Chondrocyte (in vitro differentiated cells): ENCODE data around the gene GABBR1. TPM values are rescaled to one million over a fixed set of nuclear protein-coding genes. Genes with fewer than 3 reads are reported as not detected.
A peak's percentile ranks its signal among the peaks of the same experiment; 100 is the strongest.

Experiments
- DNase-seq: peaks from one replicate; pipeline ENCODE4 v3.0.0; 2021; ENCODE audit warnings: mixed read lengths, low spot score
- H3K27ac Mint-ChIP-seq: one replicate; pipeline ENCODE4 v1.8.0; 2021; ENCODE audit warnings: mild to moderate bottlenecking, moderate library complexity, mixed read lengths; ENCODE audit not compliant: unreplicated experiment
- H3K27me3 Mint-ChIP-seq: 2 replicates; pipeline ENCODE4 v1.8.0; 2021; ENCODE audit warnings: low read depth, mixed read lengths
- H3K36me3 Mint-ChIP-seq: 2 replicates; pipeline ENCODE4 v1.8.0; 2021; ENCODE audit warnings: low read depth, mixed read lengths
- H3K4me1 Mint-ChIP-seq: 2 replicates; pipeline ENCODE4 v1.8.0; 2021; ENCODE audit warnings: low read depth, mild to moderate bottlenecking, mixed read lengths
- H3K4me3 Mint-ChIP-seq: one replicate; pipeline ENCODE4 v1.8.0; 2021; ENCODE audit warnings: mild to moderate bottlenecking, moderate library complexity, mixed read lengths; ENCODE audit not compliant: unreplicated experiment
- H3K9me3 Mint-ChIP-seq: 2 replicates; pipeline ENCODE4 v1.8.0; 2021; ENCODE audit warnings: low read depth, mixed read lengths
- CTCF ChIP-seq: fragments of 200-600 bp; sonication (generic); IDR thresholded peaks from 2 replicates; pipeline ENCODE4 v1.5.0; 2021; ENCODE audit warnings: antibody characterized with exemption, mild to moderate bottlenecking, moderate library complexity
- total RNA-seq: library from RNA; stranded (reverse); gene quantifications from 3 replicates; pipeline ENCODE4 v1.2.1, GENCODE V29; 2021

The GABBR1 gene
- total RNA-seq, 1 donor from 2014 or later = 50.7 TPM

GRCh38 chr6:29519291-29520010 lies 113.5 kb downstream of the GABBR1 start:
- TF ChIP-seq CTCF = no peak
- Mint-ChIP-seq H3K9me3 (peaks cover 16% of the 10 kb centered on the region), H3K27ac (no peak overlapping the region), H3K27me3 (peaks cover 1% of the 10 kb centered on the region), H3K36me3 (no peaks in the 10 kb centered on the region), H3K4me1 (peaks cover 7% of the 10 kb centered on the region), H3K4me3 (no peak overlapping the region)
- no peak for DNase-seq

- no peak for DNase-seq
- no peak for TF ChIP-seq CTCF
- no peak overlapping the region for H3K27ac Mint-ChIP-seq
- peaks cover 7% of the 10 kb centered on the region for H3K4me1 Mint-ChIP-seq
- no peaks in the 10 kb centered on the region for H3K36me3 Mint-ChIP-seq
- peaks cover 22% of the 10 kb centered on the region for H3K9me3 Mint-ChIP-seq
- H3K4me3 Mint-ChIP-seq = no peak overlapping the region
- H3K27me3 Mint-ChIP-seq = no peaks in the 10 kb centered on the region
Observed at GRCh38 chr6:29517728-29518440, 115.1 kb downstream of the GABBR1 start.

GRCh38 chr6:29517245-29517644 lies 115.7 kb downstream of the GABBR1 start:
- Mint-ChIP-seq H3K4me1 (peaks cover 7% of the 10 kb centered on the region), H3K27ac (no peak overlapping the region), H3K36me3 (no peaks in the 10 kb centered on the region), H3K9me3 (peaks cover 22% of the 10 kb centered on the region), H3K4me3 (no peak overlapping the region), H3K27me3 (no peaks in the 10 kb centered on the region)
- no peak for DNase-seq
- no peak for TF ChIP-seq CTCF

GRCh38 chr6:29516108-29516507 lies 116.9 kb downstream of the GABBR1 start:
- Mint-ChIP-seq H3K36me3 (no peaks in the 10 kb centered on the region), H3K9me3 (peaks cover 22% of the 10 kb centered on the region), H3K27ac (peak overlapping the region; percentile 57), H3K4me1 (peaks cover 7% of the 10 kb centered on the region), H3K27me3 (peaks cover 1% of the 10 kb centered on the region), H3K4me3 (no peak overlapping the region)
- no peak for DNase-seq
- TF ChIP-seq CTCF = no peak

- Mint-ChIP-seq H3K4me1 (peaks cover 1% of the 10 kb centered on the region), H3K27ac (no peak overlapping the region), H3K9me3 (peaks cover 12% of the 10 kb centered on the region), H3K36me3 (no peaks in the 10 kb centered on the region), H3K27me3 (peaks cover 10% of the 10 kb centered on the region), H3K4me3 (no peak overlapping the region)
- TF ChIP-seq CTCF = no peak
- no peak for DNase-seq
Observed at GRCh38 chr6:29510746-29511300, 122.2 kb downstream of the GABBR1 start.
